NB4 (cell line): ENCODE results near the gene ENTPD2.

ENCODE experiments used
- MYC ChIP-seq: IDR thresholded peaks from 2 replicates; pipeline ENCODE4 v1.6.1; 2011; ENCODE audit warnings: low read depth, low read length
- POLR2A ChIP-seq: IDR thresholded peaks from 2 replicates; pipeline ENCODE4 v1.6.1; 2011; ENCODE audit warnings: mild to moderate bottlenecking; ENCODE audit not compliant: insufficient read length; ENCODE audit errors: extremely low read depth
- TF ChIP-seq, protein P1 (sequence below): IDR thresholded peaks from one replicate; pipeline ENCODE4 v1.5.1; 2012; ENCODE audit warnings: low read depth, low read length
- TF ChIP-seq, protein P2 (sequence below): IDR thresholded peaks from 2 replicates; pipeline ENCODE4 v1.6.1; 2011; ENCODE audit warnings: low read depth, low read length

DNA sequence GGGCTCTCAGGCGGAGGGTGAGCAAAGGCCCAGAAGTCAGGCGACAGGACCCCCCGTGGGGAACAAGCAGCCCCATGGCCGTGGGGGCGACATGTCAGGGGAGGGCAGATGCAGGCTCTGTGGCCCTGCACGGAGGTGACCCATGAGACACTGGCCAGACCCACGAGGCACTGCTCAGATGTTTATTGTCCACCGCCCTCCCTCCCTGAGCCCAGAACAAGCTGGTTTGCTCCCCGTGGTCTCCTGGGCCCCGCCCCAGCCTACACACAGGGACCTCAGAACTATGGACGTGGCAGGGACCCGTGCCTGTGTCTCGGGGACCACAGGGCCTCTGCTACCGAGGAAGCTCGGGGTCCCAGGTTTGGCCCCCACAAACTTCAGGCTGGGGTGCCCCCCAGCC, 23.9 kb downstream of the ENTPD2 start:
- TF ChIP-seq, protein P1, sequence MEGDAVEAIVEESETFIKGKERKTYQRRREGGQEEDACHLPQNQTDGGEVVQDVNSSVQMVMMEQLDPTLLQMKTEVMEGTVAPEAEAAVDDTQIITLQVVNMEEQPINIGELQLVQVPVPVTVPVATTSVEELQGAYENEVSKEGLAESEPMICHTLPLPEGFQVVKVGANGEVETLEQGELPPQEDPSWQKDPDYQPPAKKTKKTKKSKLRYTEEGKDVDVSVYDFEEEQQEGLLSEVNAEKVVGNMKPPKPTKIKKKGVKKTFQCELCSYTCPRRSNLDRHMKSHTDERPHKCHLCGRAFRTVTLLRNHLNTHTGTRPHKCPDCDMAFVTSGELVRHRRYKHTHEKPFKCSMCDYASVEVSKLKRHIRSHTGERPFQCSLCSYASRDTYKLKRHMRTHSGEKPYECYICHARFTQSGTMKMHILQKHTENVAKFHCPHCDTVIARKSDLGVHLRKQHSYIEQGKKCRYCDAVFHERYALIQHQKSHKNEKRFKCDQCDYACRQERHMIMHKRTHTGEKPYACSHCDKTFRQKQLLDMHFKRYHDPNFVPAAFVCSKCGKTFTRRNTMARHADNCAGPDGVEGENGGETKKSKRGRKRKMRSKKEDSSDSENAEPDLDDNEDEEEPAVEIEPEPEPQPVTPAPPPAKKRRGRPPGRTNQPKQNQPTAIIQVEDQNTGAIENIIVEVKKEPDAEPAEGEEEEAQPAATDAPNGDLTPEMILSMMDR = no peak
- TF ChIP-seq POLR2A (no peak), MYC (no peak)
- TF ChIP-seq, protein P2, sequence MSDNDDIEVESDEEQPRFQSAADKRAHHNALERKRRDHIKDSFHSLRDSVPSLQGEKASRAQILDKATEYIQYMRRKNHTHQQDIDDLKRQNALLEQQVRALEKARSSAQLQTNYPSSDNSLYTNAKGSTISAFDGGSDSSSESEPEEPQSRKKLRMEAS = no peak; the same call in 1 of the 2 replicates
